DMS53 (cell line): ENCODE data around the gene NFATC3.

Experiments used
- DNase-seq: peaks from one replicate; lab custom pipeline; 2025; lab: John Stamatoyannopoulos, UW

NFATC3 gene

DNA sequence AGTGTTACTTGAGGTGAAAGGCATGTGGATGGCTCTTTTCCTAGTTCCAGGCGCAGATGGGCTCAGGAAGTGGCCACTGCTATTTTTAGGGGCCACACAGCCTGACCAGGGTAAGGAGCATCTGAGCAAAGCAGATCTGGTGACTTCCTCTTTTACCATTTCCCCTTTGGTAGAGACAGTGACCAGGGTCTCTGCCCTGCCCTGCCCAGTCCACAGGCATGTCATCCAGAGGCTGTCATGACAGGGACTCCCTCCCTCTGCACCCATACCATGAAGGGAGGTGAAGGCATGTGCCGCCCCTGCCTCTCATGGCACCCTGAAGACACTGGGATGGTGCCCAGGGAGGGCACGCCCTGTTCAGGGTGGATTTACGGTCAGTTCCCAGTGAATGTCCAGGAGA, 162.2 kb downstream of the NFATC3 start:
- no peak for DNase-seq

DNA sequence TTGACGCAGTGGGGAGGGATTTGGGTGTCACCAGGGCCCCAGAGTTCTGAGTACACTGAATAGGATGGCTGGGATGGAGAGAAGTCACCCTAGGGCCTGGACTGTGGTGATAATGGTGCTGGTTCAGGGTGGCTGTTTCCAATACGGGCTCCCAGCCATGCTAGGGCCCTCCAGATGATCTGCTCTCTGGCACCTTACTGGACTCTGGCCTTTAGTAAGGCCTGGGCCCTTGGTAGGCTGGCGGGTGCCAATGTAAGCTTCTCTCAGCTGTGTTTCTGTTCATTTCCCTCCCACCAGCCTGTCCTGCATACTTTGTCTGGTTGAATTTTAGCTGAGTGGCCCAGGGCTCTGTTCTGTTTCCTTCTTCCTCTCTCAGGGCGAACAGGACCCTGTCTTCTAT, 162.8 kb downstream of the NFATC3 start:
- DNase-seq = no peak

DNA sequence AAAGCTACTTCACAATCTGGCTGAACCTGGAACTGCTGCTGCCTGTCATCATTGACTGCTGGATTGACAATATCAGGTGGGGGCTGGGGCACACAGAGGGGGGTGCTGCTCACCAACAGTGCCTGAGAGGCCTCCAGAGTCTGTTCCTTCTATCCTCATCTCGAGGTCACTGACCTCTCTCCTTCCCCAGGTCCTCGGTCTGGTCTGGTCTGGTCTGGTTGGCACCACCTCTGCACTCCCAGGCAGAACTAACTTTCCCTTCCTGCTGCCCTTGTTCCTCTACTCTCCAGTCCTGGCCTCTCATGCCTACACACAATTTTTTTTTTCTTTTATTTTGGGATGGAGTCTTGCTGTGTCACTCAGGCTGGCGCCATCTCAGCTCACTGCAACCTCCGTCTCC, 164.2 kb downstream of the NFATC3 start:
- DNase-seq = no peak

DNA sequence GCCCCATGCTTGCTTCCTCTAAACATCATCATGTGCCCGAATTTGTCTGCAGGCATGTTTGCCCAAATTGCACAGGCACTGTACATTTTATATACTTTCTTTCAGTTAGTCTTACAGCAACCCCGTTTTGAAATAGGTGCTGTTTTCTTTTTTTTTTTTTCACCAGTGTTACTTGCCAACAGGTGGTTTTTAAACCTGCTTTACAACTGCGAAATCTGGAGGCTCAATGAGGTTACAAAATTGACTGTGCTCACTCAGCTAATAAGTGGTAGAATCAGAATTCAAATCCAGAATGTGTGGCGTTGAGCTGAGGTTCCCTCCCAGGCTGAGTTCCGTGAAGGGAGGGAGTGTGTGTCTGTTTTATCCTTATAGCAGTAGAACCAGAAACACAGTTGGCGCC, 165.8 kb downstream of the NFATC3 start:
- no peak for DNase-seq

DNA sequence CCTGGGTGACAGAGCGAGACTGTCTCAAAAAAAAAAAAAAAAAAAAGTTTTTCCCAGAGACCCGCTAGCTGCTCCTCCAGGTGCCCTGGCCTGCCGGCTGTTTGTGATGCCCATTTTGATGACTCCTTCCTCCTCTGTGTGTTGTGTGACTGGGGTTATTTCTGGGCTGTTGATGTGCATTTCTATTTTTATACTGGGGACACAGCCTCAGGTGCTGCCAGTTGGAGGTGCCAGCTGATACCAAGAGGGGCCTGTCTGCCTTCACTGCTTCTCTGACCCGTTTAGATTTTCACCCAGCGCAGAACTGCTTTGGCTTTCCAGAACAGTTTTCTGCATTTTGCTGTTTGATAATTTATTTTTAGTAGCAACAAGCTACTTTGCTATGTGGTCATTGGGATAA, 166.7 kb downstream of the NFATC3 start:
- DNase-seq = no peak

DNA sequence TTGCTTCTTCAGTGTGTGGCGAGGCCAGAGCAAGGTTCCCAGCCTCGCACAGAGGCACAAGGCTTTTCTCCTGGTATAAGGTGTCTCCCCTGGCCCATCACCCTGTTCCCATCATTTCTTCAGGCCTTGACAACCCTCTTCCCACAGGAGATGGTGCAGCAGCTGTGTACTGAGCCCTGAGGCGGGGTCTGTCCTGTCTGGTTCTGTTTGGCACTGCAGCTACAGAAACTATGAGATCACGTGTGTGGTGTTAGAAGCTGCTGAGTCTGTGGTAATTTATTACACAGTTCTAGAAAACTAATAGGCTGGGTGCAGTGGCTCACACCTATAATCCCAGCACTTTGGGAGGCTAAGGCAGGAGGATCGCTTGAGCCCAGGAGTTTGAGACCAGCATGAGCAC, 167.2 kb downstream of the NFATC3 start:
- DNase-seq = no peak

DNA sequence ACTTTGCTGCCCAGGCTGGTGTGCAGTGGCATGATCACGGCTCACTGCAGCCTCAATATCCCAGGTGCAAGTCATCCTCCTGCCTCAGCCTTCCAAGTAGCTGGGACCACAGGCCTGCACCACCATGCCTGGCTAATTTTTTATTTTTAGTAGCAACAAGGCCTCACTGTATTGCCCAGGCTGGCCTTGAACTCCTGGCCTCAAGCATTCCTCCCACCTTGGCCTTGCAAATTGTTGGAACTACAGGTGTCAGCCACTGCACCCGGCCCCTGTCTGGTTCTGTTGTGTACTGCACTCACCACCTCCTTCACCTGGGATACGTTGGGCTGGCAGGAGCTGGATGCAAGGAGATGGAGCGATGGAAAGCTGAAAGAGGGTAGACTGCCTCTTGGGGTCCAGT, 168.6 kb downstream of the NFATC3 start:
- DNase-seq = no peak

DNA sequence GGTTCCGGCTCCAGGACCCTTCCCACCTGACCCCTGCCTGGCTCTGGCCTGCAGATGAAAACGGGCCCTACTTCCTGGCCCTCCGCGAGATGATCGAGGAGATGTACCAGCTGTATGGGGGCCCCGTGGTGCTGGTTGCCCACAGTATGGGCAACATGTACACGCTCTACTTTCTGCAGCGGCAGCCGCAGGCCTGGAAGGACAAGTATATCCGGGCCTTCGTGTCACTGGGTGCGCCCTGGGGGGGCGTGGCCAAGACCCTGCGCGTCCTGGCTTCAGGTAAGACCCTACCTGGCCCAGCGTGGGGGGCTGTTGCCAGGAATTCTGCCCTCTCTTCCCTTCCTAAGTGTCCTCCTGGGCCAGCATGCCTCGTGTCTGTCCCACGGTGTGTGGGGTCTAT, 170.5 kb downstream of the NFATC3 start:
- DNase-seq = no peak

DNA sequence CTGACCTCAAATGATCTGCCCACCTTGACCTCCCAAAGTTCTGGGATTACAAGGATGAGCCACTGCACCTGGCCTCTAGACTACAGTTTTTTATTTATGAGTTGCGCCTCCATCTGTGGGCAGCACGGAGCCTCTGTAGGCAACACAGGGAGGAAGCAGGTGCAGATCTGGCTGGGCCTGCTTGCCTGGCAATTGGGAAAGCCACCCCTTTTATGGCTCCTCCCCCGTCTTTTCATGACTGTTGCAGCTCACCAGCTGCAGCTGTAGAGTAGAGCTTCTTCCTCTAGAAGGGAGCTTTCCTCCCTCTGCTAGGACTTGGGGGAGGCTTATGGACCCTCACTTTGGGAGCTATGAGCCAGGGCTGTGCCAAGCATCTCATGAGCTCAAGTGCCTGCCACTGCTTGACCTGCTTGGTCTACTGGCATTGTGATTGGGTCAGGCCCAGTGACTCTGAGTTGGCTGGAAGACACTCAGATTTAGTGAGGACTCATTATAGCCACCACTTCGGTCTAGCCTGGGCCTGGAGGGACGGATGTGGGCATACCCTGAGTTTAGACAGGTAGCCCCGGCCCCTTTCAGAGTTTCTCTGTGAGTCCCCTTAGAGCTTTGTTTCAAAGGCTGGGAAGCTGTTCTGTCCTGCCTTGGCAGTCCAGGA, 172.2 kb downstream of the NFATC3 start:
- peak; percentile 93 for DNase-seq

DNA sequence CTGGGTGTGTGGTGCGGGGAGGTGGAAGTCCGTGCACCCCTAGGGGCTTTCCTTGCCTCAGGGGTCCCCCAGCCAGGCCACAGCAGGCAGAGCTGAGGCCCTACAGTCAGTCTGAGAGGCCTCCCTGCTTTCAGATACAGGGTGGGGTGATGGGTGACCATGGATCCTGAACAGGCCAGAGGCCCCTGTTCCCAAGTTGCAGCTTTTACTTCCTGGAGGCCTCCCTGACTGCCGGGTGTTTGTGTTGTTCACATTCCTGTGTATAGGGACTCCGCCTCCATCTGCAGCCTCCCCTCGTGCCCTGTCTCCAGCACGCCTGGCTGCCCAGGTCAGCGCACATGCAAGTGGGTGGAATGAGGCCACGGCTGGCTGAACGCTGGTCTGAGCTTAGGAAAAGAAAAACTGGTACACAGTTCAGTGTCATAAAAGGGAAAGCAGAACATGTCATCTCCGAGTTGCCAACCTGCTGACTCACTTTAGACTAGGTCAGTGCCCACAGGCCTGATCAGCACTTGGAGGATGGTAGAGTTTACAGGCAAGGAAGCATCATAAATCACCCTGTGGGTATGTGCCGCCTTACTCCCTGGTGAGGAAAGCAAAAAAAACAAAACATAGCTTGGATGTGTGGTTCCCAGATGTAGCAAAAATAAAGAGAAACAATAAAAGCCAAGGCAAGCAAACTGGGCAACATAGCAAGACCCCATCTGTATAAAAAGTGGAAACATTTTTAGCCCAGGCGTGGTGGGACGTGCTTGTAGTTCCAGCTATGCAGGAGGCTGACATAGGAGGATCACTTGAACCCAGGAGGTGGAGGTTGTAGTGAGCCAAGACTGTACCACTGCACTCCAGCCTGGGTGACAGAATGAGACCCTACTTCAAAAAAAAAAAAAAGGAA, 173.0 kb downstream of the NFATC3 start:
- peak; percentile 83 for DNase-seq

DNA sequence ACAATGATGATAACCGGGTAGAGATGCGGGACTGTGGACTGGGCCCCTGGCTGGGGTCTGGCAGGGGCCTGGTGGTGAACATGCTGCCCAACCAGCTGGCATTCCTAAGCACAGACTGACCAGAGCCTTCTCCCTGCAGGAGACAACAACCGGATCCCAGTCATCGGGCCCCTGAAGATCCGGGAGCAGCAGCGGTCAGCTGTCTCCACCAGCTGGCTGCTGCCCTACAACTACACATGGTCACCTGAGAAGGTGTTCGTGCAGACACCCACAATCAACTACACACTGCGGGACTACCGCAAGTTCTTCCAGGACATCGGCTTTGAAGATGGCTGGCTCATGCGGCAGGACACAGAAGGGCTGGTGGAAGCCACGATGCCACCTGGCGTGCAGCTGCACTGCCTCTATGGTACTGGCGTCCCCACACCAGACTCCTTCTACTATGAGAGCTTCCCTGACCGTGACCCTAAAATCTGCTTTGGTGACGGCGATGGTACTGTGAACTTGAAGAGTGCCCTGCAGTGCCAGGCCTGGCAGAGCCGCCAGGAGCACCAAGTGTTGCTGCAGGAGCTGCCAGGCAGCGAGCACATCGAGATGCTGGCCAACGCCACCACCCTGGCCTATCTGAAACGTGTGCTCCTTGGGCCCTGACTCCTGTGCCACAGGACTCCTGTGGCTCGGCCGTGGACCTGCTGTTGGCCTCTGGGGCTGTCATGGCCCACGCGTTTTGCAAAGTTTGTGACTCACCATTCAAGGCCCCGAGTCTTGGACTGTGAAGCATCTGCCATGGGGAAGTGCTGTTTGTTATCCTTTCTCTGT, 174.0 kb downstream of the NFATC3 start:
- DNase-seq = no peak

DNA sequence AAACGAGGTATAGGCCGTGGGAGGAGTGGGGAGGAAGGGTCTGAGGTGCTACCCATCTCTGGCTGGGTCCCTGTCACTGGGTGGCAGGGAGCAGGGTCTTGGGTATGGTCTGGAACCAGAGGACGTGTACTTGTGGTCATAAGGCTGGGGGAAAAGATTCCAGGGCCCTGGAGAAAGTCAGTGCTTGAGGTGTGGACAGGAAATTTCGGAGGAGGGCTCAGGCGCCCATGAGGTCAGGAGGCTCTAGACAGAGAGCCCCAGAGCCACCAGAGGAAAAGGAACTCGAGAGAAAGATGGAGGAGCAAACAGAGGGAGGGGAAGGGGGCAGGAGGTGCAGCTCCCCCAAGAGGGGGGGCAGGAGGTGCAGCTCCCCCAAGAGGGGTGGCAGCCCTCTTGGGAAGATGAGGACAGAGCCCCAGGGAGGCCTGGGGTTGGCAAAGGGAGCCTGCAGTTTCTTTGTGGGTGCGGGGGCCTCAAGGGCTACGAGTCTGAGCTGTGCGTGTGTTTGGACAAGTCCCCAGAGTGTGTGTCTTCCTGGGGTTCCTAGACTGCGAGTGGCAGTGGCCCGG, 178.5 kb downstream of the NFATC3 start:
- no peak for DNase-seq

DNA sequence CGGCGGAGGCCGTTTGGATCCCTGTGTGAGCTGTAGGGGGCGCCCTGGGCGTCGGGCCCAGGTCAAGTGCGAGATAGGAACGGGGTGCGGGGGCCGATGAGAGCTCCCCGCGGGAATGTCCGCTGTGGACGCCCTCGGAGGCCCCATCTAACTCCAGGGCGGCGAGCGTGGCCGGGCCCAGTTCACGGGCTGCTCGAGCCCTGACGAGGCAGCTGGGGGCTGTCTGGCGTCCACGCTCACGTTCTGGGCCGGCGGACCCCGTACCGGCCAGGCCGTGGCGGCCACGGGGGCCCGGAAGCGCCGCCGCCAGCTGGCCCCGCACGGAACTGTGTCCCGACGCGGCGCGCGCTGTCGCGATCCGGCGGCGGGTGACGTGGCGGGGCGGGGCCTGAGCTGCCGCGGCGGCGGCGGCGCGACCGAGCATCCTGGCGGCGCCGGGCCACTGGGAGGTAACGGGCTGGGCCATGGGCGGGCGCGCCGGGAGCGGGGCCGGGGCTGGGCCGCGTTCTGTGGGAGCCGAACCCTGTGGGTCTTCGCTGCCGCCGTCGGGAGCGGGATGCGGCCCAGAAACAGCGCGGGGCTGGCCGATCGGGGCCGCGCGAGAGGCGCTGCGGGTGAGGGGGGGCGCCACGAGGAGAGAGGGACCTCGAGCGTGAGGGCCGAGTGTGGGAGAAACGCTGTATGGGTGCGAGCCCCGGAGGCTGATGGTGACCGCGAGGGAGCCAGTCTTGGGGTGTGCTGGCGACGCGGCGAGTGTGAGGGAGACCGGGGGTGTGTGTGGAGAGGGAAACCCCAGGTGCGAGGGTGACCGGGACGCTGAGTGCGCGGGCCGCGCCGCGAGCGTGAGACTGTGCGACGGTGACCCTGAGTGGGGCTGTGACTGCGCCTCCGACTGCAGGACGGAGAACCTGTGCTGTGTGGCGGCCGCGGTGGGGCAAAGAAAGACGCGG, 179.2 kb downstream of the NFATC3 start, which contains the start of gene SLC7A6:
Gene SLC7A6, plus strand, starts transcription at position 399 of the 950 bp plus-strand sequence. CDS start 10,201 bp downstream, outside the sequence.
- DNase-seq = peak; percentile 75

DNA sequence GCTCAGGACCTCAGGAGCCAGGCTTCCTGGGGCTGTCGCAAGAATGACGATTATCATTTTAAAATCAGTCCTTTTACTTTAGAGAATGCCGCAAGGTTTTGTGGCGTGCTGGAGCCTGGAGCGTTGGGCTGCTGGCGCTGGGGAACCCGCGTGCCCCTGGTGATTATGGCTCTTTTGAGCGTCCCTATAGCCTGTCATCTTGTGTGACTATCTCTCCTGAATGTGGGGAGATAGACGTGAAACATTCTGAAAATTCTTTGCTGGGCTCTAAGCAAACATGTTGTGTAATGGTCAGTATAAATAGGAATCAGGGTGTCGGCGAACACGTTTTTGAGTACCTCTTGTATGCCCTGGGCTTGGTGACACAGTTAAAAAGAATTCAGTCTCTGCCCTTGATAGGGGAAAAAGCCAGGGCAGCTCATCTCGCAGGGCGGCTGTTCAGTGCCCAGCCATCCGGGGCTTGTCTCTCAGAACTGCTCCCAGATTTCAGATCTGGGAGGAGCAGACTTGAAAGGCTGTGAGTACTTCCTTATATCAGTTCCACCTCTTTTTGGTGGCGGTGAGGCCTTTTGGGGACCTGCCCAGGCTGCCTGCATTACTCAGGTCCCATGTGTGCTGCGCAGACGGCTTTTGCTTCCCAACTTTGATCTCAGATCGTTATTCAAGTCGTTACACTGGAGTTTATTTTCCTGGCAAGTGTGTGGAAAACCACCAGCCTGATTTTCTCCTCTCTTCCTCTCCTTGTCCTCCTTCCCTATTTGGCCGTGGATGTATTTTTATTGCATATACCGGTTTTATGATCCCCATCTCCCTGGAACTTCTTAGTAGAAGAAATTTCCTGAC, 180.1 kb downstream of the NFATC3 start:
- DNase-seq = peak; percentile 68

DNA sequence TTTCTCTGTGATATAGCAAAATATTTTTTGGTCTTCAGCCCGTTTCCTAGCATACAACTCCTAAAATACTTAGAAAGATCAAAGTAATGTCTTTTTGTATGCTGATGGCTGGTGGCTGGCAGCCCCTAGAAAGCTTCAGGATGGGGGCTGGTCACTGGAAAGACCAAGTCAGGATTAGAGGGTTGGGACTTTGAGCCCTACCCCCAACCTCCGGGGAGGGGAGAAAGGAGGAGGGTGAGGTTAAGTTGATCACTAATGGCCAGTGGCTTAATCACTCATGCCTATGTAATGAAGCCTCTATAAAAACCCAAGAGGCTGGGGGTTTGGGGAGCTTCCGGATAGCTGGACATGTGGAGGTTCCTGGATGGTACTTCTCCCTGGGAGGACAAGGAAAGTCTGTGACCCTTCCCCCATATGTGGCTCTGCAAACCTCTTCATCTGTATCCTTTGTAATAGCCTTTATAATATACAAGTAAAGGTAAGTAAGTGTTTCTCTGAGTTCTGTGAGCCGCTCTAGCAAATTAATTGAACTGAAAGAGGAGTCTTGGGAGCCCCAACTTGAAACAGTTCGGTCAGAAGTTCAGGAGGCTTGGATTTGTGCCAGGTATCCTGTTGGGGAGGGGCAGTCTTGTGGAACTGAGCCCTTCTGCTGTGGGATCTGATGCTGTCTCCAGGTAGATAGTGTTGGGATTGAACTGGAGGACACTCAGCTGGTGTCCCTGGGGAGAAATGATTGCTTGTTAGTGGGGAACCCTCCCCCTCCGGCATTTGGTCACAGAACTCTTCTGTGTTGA, 182.6 kb downstream of the NFATC3 start:
- no peak for DNase-seq

DNA sequence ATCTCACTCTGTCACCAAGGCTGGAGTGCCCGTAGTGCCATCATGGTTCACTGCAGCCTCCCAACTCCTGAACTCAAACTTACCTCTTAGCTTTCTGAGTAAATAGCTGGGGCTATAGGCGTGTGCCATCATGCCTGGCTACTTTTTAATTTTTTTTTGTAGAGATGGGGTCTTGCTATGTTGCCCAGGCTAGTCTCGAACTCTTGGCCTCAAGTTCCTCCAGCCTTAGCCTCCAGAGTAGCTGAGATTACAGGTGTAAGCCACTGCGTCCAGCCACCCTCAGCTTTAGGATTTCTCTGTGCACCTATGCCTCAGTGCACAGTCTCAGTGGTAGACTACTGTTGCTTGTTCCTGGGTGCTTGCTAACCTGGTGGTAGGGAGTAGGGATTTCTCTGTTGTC, 184.6 kb downstream of the NFATC3 start:
- no peak for DNase-seq

DNA sequence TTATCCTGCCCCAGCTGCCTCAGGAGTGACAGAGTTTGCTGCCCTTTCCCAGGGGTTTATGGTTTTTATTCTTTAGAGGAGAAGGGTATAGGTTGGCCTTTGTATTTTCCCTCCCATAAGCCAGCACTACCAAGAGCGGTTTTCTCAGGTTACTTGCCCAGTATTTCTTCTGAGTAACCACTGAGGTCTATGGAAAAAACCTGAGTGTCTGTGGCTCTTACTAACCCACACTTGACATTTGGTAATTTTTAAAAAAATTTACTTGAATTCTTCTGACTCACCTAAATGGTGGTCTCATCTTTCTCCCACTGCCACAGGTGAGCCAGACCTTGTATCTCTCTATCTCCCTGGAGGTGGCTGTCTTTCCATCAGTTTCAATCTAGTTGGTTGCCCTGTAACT, 185.2 kb downstream of the NFATC3 start:
- DNase-seq = no peak

DNA sequence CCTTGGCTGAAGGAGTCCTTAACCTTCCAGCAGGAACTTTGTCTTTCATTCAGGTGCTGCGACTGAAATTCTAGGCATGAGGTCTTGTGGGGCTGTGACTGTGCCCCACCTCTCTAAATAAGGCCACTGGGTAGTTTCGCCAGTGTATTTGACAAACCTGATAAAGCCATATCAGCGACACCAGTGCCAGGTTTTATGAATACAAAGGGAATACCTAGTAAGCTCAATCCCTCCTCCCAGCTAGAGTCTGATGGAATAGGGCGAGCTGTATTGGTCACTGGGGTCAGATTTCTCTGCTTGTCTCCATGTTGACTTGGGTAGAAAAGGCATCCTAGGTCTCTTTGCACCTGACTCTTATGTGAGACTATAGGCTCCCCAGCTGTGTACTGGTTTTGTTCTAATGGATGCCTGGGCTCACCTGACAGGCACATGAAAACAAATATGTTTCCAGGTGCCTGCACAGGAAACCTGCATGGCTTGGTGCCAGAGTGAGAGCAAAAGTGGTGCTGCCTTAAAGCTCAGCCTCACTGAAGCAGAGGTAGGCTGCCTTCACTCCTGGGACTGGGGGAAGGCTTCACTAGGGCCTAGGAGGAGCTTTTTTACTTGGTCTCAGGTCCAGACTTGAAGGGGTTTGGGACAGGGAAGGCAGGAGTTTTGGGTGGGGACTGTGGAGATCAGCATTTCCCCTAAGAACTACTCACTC, 187.5 kb downstream of the NFATC3 start:
- peak; percentile 63 for DNase-seq

DNA sequence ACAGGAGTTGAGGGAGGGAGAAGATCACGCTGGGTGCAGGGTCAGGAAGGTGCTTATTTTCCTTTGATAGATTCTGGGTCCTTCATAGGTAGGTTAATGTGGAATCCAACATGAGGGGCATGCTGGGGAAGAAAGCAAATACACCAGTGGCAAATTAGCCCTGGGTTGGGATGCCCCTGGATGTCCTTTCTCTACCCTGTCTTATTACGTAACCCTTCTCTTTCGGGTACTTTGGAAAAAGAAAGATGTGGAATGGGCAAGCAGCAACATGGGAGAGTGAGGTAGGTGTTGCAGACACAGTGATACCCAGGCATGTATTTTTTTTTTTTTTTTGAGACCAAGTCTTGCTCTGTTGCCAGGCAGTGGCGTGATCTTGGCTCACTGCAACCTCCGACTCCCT, 188.3 kb downstream of the NFATC3 start:
- no peak for DNase-seq
